ENCODE measurements around the gene ERFE. TPM values are rescaled to one million over a fixed set of nuclear protein-coding genes. Genes with fewer than 3 reads are reported as not detected.

Gene ERFE
- polyA plus RNA-seq, 1 donor from 2014 or later: not detected

DNA sequence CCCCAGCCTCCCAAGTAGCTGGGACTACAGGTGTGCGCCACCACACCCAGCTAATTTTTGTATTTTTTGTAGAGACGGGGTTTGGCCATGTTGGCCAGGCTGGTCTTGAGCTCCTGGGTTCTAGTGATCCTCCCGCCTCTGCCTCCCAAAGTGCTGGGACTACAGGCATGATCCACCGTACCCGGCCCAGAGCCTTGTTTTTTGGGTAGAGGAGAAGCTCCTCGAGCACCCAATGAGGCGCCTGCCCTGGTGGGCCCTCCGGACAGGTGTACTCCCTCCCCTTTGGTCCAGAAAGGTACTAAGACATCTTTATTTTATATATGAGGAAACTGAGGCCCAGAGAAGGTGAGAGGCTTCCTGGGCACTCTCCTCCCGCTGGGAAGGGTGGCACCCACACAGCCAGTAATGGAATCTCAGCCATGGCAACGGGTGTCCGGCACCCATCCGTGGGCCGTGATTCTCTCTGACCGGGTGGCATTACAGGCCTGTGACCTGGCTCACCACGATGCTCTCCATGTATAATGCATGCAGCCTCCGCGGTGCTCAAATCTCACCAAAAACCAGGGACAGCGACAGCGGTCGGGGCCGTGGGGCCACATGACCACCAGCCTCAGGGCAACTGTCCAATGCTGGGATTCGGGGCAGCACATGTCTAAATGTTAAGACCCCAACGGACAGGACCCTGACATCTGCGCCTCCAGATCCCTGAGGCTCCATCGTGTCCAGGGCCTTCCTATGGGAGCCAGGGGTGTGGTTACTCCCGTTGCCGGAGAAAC, 37.1 kb upstream of the ERFE start:
- Histone ChIP-seq H4K20me1 (ENCODE audit: insufficient read depth) (no peaks in the 10 kb centered on the region), H3K4me2 (ENCODE audit: low read length) (no peak overlapping the region), H2AFZ (ENCODE audit: low read depth, low read length) (no peak overlapping the region)

DNA sequence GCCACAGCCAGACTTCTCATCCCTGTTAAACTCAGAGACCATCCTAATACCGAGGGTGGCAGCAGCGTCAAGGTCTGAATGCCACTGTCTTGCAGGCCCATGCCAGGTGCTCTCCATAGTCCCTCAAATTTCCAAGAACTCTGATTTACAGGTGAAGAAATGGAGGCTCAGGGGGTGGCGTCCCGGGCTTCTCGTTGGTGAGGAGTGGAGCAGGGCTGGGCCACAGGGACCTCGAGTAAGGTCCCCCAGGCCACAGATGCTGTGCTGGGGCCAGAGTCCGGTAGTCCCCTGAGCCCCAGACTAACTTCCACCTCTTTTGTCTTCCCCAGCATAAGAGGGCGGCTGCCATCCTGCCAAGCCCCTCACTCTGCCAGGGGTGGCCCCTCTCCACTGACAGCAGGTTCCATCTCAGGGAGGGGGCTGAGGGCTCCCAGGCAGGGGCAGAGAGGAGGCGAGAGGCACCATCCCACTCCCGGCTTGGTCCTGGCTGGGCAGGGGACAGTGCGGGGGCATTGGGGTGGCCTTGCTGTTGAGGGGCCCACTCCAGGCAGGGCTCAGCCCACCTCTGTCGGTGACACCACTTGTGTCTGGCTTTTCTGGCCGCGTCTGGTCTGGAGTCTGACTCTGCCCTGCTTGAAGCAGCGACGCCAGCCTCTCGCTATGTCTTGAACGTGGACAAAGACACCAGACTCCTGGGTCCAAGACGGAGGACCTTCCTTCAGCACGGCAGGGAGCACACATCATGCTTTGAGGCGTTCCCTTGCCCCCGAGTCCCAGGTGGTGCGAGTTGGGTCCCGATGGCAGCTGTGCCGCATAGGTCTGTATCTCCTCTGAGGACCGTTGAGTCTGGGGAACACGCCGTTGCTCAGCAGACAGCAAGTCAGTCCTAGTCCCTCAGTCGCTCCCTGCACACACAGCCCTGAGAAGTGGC, 36.2 kb upstream of the ERFE start:
- Histone ChIP-seq H3K36me3 (ENCODE audit: insufficient read depth, low read length) (no peaks in the 10 kb centered on the region), H3F3A (ENCODE audit: insufficient read depth, low read length, poor library complexity, severe bottlenecking) (no peaks in the 10 kb centered on the region), H3K9me3 (ENCODE audit: low read length) (no peaks in the 10 kb centered on the region), H3K4me2 (ENCODE audit: low read length) (no peak overlapping the region), H3K27ac (ENCODE audit: low read length) (no peak overlapping the region), H3K9ac (ENCODE audit: low read length) (no peak overlapping the region), H3K27me3 (ENCODE audit: insufficient read depth, low read depth, low read length) (no peaks in the 10 kb centered on the region), H3K4me3 (ENCODE audit: low read length) (no peak overlapping the region), H2AFZ (ENCODE audit: low read depth, low read length) (no peak overlapping the region), H3K79me2 (replicated peaks; ENCODE audit: insufficient read depth, low read length) (no peaks in the 10 kb centered on the region), H3K9me2 (ENCODE audit: insufficient read depth, low read length) (no peaks in the 10 kb centered on the region), H4K20me1 (ENCODE audit: insufficient read depth) (no peaks in the 10 kb centered on the region)
- no peak for TF ChIP-seq EZH2 (IDR thresholded peaks at IDR 0.05; ENCODE audit: borderline replicate concordance, insufficient read depth, low read length, poor library complexity, severe bottlenecking)

More for the DNA sequence above, 37.1 kb upstream of the ERFE start:
- Histone ChIP-seq H3K36me3 (ENCODE audit: insufficient read depth, low read length) (no peaks in the 10 kb centered on the region), H3K9ac (ENCODE audit: low read length) (no peak overlapping the region), H3K27ac (ENCODE audit: low read length) (no peak overlapping the region), H3K4me3 (ENCODE audit: low read length) (no peak overlapping the region), H3K9me3 (ENCODE audit: low read length) (no peaks in the 10 kb centered on the region), H3F3A (ENCODE audit: insufficient read depth, low read length, poor library complexity, severe bottlenecking) (no peaks in the 10 kb centered on the region), H3K79me2 (replicated peaks; ENCODE audit: insufficient read depth, low read length) (no peaks in the 10 kb centered on the region), H3K27me3 (ENCODE audit: insufficient read depth, low read depth, low read length) (no peaks in the 10 kb centered on the region), H3K9me2 (ENCODE audit: insufficient read depth, low read length) (no peaks in the 10 kb centered on the region)
- no peak for TF ChIP-seq MXI1 (conservative IDR thresholded peaks at IDR 0.05; ENCODE audit: poor library complexity, severe bottlenecking)
- TF ChIP-seq SMC3 (conservative IDR thresholded peaks at IDR 0.05; ENCODE audit: poor library complexity): no peak
- no peak for TF ChIP-seq EZH2 (IDR thresholded peaks at IDR 0.05; ENCODE audit: borderline replicate concordance, insufficient read depth, low read length, poor library complexity, severe bottlenecking)
- TF ChIP-seq EP300 (conservative IDR thresholded peaks at IDR 0.05; ENCODE audit: poor library complexity, severe bottlenecking): no peak
- no peak for TF ChIP-seq POLR2AphosphoS5 (IDR thresholded peaks at IDR 0.05)
- TF ChIP-seq, protein P1, sequence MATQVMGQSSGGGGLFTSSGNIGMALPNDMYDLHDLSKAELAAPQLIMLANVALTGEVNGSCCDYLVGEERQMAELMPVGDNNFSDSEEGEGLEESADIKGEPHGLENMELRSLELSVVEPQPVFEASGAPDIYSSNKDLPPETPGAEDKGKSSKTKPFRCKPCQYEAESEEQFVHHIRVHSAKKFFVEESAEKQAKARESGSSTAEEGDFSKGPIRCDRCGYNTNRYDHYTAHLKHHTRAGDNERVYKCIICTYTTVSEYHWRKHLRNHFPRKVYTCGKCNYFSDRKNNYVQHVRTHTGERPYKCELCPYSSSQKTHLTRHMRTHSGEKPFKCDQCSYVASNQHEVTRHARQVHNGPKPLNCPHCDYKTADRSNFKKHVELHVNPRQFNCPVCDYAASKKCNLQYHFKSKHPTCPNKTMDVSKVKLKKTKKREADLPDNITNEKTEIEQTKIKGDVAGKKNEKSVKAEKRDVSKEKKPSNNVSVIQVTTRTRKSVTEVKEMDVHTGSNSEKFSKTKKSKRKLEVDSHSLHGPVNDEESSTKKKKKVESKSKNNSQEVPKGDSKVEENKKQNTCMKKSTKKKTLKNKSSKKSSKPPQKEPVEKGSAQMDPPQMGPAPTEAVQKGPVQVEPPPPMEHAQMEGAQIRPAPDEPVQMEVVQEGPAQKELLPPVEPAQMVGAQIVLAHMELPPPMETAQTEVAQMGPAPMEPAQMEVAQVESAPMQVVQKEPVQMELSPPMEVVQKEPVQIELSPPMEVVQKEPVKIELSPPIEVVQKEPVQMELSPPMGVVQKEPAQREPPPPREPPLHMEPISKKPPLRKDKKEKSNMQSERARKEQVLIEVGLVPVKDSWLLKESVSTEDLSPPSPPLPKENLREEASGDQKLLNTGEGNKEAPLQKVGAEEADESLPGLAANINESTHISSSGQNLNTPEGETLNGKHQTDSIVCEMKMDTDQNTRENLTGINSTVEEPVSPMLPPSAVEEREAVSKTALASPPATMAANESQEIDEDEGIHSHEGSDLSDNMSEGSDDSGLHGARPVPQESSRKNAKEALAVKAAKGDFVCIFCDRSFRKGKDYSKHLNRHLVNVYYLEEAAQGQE (IDR thresholded peaks at IDR 0.05; ENCODE audit: borderline replicate concordance): no peak
- no peak for TF ChIP-seq TAF1 (IDR thresholded peaks at IDR 0.05; ENCODE audit: low read depth)
- no peak for TF ChIP-seq RAD21 (conservative IDR thresholded peaks at IDR 0.05)
- TF ChIP-seq, protein P2, sequence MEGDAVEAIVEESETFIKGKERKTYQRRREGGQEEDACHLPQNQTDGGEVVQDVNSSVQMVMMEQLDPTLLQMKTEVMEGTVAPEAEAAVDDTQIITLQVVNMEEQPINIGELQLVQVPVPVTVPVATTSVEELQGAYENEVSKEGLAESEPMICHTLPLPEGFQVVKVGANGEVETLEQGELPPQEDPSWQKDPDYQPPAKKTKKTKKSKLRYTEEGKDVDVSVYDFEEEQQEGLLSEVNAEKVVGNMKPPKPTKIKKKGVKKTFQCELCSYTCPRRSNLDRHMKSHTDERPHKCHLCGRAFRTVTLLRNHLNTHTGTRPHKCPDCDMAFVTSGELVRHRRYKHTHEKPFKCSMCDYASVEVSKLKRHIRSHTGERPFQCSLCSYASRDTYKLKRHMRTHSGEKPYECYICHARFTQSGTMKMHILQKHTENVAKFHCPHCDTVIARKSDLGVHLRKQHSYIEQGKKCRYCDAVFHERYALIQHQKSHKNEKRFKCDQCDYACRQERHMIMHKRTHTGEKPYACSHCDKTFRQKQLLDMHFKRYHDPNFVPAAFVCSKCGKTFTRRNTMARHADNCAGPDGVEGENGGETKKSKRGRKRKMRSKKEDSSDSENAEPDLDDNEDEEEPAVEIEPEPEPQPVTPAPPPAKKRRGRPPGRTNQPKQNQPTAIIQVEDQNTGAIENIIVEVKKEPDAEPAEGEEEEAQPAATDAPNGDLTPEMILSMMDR (IDR thresholded peaks at IDR 0.05; ENCODE audit: poor library complexity, severe bottlenecking): no peak

Data from neural cell (in vitro differentiated cells).